GM23338 (cell line): ENCODE measurements around the gene KLHL5.

Experiments used
- CREB1 ChIP-seq: fragments of 250-450 bp; sonication (Bioruptor Pico); IDR thresholded peaks from 2 replicates; pipeline ENCODE4 v1.5.0; 2020; ENCODE audit warnings: low read depth, mild to moderate bottlenecking, moderate library complexity
- EZH2 ChIP-seq: fragments of 200-600 bp; sonication (generic); IDR thresholded peaks from one replicate; pipeline ENCODE4 v1.8.0; 2017; ENCODE audit warnings: antibody characterized with exemption, mild to moderate bottlenecking, low read depth; ENCODE audit not compliant: unreplicated experiment
- EZH2phosphoT487 ChIP-seq: fragments of 200-600 bp; sonication (generic); IDR thresholded peaks from one replicate; pipeline ENCODE4 v1.8.1; 2018; ENCODE audit warnings: antibody characterized with exemption; ENCODE audit not compliant: unreplicated experiment
- JUNB ChIP-seq: IDR thresholded peaks from one replicate; pipeline ENCODE4 v1.6.1; 2016; ENCODE audit warnings: antibody characterized with exemption; ENCODE audit not compliant: unreplicated experiment
- NANOG ChIP-seq: IDR thresholded peaks from 2 replicates; pipeline ENCODE4 v1.6.1; 2016; ENCODE audit warnings: antibody characterized with exemption, borderline replicate concordance
- POLR2AphosphoS5 ChIP-seq: IDR thresholded peaks from 2 replicates; pipeline ENCODE4 v1.6.1; 2016; ENCODE audit warnings: antibody characterized with exemption, low read depth
- STAT1 ChIP-seq: IDR thresholded peaks from one replicate; pipeline ENCODE4 v1.6.1; 2016; ENCODE audit warnings: antibody characterized with exemption; ENCODE audit not compliant: unreplicated experiment
- ZNF114 ChIP-seq: fragments of 250-450 bp; sonication (Bioruptor Pico); IDR thresholded peaks from 2 replicates; pipeline ENCODE4 v1.5.0; 2020; ENCODE audit warnings: mild to moderate bottlenecking, moderate library complexity
- ZNF331 ChIP-seq: fragments of 250-450 bp; sonication (Bioruptor Pico); IDR thresholded peaks from 2 replicates; pipeline ENCODE4 v1.5.0; 2020; ENCODE audit warnings: low read depth, mild to moderate bottlenecking, moderate library complexity
- TF ChIP-seq, protein P1 (sequence below), 2 experiments: fragments of 200-600 bp in 1 of 2; sonication (generic) in 1 of 2; conservative IDR thresholded peaks; 2 replicates each; pipeline versions ENCODE4 v1.5.1 to v1.6.1; 2016 to 2017; ENCODE audit warnings: antibody characterized with exemption in 2 of 2, low read depth in 2 of 2, mild to moderate bottlenecking in 2 of 2, moderate library complexity in 1 of 2
- TF ChIP-seq, protein P2 (sequence below): IDR thresholded peaks from one replicate; pipeline ENCODE4 v1.6.1; 2018; ENCODE audit warnings: antibody characterized with exemption; ENCODE audit not compliant: unreplicated experiment
- TF ChIP-seq, protein P3 (sequence below): IDR thresholded peaks from 2 replicates; pipeline ENCODE4 v1.6.1; 2016; ENCODE audit warnings: antibody characterized with exemption

DNA sequence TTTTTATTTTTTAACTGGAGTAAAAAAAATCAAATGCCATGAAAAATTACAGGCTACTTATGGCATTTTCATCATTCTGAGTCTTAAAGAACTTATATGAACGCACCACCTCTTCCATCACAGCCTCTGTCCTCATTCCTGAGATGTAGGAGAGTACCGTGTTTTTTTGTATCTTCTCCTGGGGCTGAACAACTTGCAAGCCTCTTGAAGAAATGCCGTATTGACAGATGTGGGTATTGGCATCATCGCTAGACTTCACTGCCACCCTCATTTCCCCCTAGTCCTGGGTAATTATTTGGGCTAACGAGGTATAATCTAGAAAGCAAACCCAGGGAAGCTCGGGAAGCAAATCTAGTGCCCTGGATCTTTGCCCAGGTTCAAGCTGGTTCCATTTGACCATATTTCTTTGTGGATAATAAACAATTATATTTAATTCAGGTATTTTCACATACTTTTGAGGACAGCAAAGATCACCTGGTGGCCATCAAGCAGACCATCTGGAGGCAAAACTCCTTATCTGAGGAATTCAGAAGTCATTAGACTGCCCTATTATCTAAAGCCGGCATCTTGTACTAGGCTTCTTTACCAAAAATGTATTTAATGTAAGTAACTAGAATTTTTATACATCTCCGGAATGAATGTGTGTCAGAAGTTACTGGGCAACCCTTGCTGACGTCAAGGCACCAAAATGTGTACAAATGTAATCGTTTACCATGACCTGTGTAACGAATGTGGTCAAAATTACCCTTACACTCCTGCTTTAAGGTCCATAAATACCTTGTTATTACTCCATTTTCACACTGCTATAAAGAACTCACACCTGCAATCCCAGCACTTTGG lies 64.4 kb downstream of the KLHL5 start:
- TF ChIP-seq CREB1 (no peak), ZNF114 (no peak), POLR2AphosphoS5 (no peak), EZH2 (no peak), EZH2phosphoT487 (no peak), STAT1 (no peak), JUNB (no peak), ZNF331 (CRISPR knock-in tag) (no peak), NANOG (no peak)
- TF ChIP-seq, protein P1, sequence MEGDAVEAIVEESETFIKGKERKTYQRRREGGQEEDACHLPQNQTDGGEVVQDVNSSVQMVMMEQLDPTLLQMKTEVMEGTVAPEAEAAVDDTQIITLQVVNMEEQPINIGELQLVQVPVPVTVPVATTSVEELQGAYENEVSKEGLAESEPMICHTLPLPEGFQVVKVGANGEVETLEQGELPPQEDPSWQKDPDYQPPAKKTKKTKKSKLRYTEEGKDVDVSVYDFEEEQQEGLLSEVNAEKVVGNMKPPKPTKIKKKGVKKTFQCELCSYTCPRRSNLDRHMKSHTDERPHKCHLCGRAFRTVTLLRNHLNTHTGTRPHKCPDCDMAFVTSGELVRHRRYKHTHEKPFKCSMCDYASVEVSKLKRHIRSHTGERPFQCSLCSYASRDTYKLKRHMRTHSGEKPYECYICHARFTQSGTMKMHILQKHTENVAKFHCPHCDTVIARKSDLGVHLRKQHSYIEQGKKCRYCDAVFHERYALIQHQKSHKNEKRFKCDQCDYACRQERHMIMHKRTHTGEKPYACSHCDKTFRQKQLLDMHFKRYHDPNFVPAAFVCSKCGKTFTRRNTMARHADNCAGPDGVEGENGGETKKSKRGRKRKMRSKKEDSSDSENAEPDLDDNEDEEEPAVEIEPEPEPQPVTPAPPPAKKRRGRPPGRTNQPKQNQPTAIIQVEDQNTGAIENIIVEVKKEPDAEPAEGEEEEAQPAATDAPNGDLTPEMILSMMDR (conservative IDR thresholded peaks at IDR 0.05; ENCODE audit: low read depth in 2 of 2): no peak
- TF ChIP-seq, protein P2, sequence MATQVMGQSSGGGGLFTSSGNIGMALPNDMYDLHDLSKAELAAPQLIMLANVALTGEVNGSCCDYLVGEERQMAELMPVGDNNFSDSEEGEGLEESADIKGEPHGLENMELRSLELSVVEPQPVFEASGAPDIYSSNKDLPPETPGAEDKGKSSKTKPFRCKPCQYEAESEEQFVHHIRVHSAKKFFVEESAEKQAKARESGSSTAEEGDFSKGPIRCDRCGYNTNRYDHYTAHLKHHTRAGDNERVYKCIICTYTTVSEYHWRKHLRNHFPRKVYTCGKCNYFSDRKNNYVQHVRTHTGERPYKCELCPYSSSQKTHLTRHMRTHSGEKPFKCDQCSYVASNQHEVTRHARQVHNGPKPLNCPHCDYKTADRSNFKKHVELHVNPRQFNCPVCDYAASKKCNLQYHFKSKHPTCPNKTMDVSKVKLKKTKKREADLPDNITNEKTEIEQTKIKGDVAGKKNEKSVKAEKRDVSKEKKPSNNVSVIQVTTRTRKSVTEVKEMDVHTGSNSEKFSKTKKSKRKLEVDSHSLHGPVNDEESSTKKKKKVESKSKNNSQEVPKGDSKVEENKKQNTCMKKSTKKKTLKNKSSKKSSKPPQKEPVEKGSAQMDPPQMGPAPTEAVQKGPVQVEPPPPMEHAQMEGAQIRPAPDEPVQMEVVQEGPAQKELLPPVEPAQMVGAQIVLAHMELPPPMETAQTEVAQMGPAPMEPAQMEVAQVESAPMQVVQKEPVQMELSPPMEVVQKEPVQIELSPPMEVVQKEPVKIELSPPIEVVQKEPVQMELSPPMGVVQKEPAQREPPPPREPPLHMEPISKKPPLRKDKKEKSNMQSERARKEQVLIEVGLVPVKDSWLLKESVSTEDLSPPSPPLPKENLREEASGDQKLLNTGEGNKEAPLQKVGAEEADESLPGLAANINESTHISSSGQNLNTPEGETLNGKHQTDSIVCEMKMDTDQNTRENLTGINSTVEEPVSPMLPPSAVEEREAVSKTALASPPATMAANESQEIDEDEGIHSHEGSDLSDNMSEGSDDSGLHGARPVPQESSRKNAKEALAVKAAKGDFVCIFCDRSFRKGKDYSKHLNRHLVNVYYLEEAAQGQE: no peak
- TF ChIP-seq, protein P3, sequence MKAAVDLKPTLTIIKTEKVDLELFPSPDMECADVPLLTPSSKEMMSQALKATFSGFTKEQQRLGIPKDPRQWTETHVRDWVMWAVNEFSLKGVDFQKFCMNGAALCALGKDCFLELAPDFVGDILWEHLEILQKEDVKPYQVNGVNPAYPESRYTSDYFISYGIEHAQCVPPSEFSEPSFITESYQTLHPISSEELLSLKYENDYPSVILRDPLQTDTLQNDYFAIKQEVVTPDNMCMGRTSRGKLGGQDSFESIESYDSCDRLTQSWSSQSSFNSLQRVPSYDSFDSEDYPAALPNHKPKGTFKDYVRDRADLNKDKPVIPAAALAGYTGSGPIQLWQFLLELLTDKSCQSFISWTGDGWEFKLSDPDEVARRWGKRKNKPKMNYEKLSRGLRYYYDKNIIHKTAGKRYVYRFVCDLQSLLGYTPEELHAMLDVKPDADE: no peak
